Stimulated activated CD8-positive, alpha-beta memory T cell treated with anti-CD3 and anti-CD28 coated beads, Interleukin-12 subunit alpha, Interleukin-12 subunit beta, amount 100 ng/mL, for 24 hours (primary cell): ENCODE measurements around the gene IFRD1.

ENCODE experiments used
- DNase-seq: peaks from one replicate; pipeline ENCODE4 v3.0.0-alpha.2; 2020; ENCODE audit errors: extremely low read depth

Gene IFRD1

DNA sequence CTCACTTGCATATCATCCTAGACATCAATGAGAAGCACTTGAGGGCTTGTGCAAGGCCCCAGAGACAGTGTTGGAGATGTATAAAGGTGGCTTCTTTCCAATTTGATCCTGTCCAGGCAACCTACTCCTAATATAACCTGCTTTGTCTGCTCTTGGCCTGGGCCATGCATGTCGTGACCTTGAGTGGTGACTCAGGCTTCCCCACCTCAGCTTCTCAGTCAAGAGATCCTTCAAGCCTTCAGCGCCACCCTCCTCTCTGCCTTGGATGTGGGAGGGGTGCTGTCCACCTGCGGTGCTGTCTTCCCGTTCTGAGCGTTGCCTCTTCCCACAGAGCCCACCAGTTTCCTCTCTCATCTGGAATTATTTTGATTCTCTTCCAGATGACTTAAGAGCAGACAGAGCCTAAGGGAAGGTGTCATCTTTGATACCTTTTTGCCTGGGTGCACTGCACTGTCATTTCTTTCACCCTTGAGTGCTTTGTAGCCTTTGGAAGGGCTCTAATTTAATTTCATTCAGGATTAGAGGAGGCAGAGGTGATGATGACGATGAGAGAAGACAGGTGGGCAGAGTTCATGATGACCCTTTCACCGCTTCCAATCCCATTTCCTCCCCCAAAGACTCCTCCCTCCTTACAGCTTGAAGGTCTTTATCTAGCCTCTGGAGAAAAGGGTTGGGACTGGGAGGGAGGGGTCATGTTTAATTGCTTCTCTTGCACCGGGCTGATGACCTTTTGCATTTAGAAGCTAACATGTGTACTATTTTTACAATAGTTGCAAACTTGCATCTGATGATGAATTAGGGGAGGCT lies 37.4 kb downstream of the IFRD1 start:
- DNase-seq = no peak

DNA sequence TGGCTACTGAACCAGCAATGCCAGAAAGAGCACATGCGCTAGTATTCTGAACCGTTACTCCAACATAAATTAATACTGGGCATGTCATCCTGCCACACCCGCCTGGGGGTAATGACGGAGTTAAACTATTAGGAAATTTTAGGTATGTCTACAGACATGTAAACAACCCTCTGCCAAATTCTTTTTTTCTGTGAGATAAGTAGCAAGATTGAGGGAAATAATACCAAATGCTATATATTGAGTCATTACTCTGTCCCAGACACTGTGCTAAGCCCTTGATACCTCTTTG lies 37.9 kb downstream of the IFRD1 start:
- DNase-seq = no peak

DNA sequence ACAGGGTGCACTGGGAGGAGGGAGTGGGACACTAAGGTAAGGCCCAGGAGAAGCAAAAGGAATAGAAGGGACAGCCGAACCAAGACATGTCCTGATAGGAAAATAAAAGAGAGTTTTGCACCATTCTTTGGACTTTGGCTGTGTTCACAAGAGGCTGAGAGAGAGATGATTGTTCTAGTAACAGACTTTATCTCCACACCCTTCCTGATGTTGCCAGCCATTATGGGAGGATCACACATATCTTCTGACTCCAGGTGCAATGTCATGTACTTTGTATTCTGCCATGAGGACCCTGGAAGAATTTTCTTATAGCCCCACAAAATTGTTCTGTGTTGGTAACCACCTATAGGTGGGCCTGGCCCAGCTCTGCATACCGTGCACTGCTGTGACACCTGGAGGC lies 41.9 kb downstream of the IFRD1 start:
- no peak for DNase-seq

GRCh38 chr7:112494656-112495055 lies 44.4 kb downstream of the IFRD1 start:
- no peak for DNase-seq

DNA sequence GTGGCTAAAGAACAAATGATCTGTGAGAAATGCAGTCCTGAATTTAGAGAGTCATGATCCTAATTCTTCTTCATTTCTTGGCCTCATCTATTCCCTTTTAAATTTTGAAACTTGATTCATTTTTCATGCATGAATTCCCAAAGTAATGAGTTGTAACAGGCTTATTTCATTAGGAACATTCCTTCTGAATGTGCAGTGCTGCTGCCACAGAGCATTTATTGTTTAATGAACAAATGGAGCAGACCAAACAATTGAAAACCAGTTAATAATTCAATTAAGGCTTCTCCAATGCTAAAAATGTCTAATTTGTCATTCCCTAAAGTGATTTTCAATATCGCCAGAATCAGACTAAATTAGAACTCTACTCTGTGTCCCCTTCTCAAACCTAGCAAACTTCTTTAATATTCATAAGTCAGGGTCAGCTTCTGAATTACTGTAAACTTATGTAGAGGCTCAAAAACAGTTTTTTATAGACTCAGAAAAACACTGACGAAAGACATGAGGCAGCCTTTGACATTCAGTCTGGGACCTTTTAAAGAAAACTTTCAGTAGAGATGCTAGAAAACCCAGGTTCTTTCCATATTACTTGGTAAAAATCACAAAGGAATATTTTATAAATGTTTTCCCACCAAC lies 45.0 kb downstream of the IFRD1 start:
- DNase-seq = no peak

- no peak for DNase-seq
Measured at GRCh38 chr7:112495810-112496462, 45.7 kb downstream of the IFRD1 start.

GRCh38 chr7:112497481-112497880 lies 47.2 kb downstream of the IFRD1 start:
- DNase-seq = no peak

DNA sequence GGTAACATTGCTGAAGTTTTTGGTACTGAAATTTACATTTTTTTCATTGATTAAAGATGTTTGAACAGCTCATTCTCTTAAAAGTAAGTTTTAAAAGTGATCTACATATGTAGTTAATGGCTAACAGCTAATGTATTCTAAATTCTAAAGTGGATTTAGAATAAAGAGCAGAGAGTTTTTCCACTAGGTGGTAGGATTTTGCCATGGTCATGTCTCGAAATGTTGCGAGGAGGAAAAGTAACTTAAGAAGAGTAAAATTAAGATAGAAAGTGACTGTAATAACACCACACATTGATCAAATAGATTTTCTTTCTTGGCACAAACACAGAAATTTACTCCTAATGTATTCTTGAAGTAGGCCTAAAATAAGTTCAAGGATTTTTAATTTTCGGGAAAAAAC lies 50.4 kb downstream of the IFRD1 start:
- no peak for DNase-seq

GRCh38 chr7:112501801-112502503 lies 51.7 kb downstream of the IFRD1 start:
- DNase-seq = no peak

GRCh38 chr7:112502700-112503099 lies 52.4 kb downstream of the IFRD1 start:
- DNase-seq = no peak

DNA sequence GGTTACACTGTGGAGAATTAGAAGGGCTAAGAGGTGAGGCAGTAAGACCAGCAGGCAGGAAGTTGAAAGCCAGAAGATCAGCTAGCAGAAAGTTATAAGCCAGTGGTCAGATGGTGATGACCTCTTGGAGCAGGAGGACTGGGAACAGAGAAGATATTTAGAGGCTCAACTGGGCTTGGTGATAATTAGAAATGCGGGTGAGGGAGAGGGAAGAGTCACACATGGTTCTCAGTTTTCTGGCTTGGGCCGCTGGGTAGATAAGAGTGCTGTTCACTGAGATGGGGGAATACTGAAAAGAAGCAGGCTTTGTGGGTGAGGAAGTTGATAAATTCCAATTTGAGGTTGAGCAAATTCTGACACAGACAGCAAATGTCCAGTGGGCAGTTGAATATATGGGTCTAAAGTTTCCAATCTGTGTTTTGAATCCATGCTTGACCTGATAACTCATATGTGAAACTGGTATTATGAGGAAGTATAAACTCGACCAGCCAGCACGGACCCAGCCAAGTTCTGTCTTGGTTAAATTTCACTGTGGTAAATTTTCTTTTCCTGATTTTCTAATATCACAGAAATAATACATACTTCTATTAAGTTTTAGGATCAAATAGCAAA lies 53.2 kb downstream of the IFRD1 start:
- DNase-seq = no peak

DNA sequence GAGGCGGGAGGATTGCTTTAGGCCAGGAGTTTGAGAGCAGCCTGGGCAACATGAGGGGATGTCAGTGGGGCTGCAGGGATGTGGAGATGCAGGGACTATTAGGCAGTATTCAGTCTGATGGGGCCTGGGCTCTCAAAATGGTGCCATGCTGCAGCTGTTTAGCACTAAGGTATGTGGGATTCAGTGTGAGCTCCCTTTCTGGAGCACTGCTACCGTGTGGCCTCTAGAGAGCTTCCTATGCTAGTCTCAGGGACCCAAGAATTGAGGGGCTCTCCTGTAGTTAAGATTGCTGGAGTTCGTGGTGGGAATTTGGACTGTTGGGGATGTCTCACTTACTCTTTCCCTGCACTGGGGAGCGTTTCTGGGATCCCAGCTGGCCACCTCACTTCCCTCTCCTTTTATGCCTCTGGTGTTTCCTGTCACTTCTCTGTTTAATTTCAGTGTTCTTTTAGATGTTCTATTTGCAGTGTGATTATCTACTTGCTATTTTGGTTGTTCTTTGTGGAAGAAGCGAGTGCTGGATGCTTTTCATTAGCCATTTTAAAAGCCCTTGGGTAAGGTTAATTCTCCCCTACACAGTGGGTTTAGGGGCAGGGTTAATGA lies 53.9 kb downstream of the IFRD1 start:
- DNase-seq = no peak

GRCh38 chr7:112505495-112505894 lies 55.2 kb downstream of the IFRD1 start:
- DNase-seq = no peak

DNA sequence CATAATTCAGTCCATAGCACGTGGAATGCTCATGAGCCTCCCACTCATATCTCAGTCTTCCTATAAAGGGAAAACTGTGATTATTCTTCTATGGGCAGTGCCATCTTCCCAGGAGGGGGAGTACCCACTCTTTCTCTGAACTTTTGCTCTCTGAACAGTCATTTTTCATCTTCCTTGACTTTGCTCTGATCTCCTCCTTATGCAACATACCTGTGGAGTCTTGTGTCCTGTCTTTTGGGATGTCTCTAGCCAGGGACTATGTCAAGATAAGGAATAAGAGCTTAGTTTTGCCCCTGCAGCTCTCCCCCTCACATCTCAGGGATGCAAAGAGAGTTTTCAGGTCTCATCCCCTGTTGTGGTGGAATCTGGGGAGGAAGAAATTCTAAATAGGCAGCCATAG lies 58.1 kb downstream of the IFRD1 start:
- DNase-seq = no peak

- no peak for DNase-seq
Measured at GRCh38 chr7:112509402-112509801, 59.1 kb downstream of the IFRD1 start.

DNA sequence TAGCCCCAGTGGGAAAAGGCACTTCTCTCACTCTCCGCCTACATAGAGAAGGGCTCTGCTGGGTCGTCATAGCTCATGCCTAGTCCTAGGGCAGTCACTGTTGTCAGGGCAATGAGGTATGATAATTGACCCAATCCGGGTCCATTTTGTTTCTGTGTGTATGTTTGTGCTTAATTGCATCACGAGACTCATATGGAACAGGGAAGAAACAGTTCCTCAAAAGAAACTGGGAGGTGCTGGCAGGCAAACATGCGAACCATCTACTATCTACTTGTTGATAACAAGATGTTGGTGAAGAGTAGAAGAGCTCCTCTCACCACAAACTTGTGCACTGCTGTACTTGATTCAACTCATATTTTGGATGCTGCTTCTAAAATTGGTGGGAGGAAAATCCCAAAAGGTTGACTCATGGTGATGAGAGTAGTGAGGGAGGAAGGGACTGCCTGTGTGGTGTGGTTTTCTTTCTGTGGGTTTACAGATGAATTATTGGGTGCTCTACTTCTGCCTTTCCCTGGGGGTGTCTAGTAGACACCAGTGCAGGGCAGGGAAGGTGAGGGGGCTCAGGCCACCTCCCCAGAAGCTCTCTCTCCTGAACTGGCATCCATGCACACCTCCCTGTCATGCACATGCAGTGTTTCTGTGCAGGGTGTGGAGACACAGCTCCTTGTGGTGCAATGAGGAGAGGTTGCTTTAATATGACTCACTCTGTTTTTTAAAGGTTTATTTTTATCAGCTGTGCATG lies 59.9 kb downstream of the IFRD1 start:
- DNase-seq = no peak

DNA sequence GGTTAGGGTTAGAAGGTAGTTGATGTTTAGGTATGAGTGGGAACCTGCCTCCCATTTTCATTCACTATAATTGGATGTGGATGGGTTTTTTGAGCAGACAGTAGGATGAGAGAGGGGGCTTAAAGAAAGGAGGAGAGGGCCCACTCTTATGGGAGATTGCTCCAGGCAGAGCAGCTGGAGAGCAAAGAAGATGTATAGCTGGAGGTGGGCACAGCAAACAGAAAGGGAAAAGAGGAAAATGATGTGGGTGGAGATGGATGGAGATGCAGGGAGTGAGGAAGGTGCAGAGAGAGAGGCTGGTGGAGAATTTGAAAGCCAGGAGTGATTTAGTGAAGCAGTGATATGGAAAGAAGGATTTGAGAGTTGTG lies 60.5 kb downstream of the IFRD1 start:
- no peak for DNase-seq

DNA sequence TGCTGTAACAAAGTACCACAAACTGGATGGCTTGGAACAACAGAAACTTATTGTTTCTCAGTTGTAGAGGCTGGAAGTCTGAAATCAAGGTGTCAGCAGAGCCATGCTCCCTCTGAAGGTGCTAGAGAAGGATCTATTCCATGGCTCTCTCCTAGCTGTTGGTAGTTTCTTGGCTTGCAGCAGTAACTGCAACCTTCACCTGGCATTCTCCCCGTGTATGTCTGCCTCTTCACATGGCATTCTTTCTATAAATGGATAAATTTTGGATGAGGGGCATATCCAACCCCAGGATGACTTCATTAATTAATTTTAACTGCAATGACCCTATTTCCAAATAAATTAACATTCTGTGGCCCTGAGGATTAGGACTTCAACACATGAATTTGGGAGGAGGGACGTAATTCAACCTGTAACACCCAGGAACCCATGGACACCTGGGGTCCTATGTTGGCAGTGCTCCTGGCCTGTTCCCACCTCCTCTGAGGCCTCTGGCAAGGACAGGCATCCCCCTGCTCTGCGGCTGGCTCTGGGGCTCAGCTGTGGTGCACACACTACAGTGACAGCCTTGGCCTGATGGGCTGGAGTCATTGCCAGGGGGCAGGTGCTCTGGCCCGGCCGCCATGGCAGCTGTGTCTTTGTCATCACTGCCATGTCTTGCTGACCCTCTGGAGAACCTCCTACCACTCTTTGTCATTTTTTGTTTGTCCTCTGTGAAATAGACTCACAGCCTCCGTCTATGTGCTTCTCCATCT lies 61.4 kb downstream of the IFRD1 start:
- no peak for DNase-seq

- no peak for DNase-seq
Measured at GRCh38 chr7:112512451-112513210, 62.4 kb downstream of the IFRD1 start.

DNA sequence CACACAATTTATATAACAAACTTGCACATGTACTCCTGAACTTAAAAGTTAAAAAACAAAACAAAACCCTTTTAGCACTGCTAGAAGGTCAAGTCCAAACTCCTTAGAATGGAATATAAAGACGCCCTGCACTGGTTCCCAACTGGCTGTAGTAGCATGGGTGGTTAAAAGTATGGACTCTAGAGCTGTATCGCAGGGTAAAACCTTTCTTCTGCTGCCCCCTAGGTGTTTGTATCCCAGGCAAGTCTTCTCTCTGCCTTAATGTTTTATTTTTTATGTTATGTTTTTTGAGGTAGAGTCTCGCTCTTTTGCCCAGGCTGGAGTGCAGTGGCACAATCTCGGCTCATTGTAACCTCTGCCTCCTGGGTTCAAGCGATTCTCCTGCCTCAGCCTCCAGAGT lies 65.7 kb downstream of the IFRD1 start:
- no peak for DNase-seq
